Measurements from ENCODE around the gene HSD17B1. TPM values are rescaled to one million over a fixed set of nuclear protein-coding genes. Genes with fewer than 3 reads are reported as not detected.

The HSD17B1 gene
- total RNA-seq, 1 experiment from 2014 or later = 1.5 TPM

GRCh38 chr17:42517516-42517915 lies 35.2 kb upstream of the HSD17B1 start:
- Histone ChIP-seq H3K27ac (ENCODE audit: insufficient read length, low read depth, low read length) (no peak overlapping the region), H3T11ph (ENCODE audit: low read length) (no peak overlapping the region), H2BK15ac (ENCODE audit: low read depth, low read length) (no peak overlapping the region), H3K79me1 (ENCODE audit: insufficient read depth, low read depth, low read length, poor library complexity, severe bottlenecking) (no peaks in the 10 kb centered on the region), H2BK5ac (ENCODE audit: insufficient read length, low read length) (no peak overlapping the region), H2BK120ac (ENCODE audit: low read depth, low read length, poor library complexity, severe bottlenecking) (no peak overlapping the region), H2AFZ (ENCODE audit: low read length) (no peak overlapping the region), H3K23ac (ENCODE audit: insufficient read length, low read depth, low read length) (no peak overlapping the region), H2BK20ac (ENCODE audit: low read depth, low read length, poor library complexity, severe bottlenecking) (no peak overlapping the region), H2BK12ac (ENCODE audit: insufficient read length, low read depth, low read length) (no peak overlapping the region), H3K4ac (ENCODE audit: low read depth, low read length) (no peak overlapping the region), H3K14ac (ENCODE audit: insufficient read depth, low read length) (no peak overlapping the region), H3K9me3 (ENCODE audit: control insufficient read depth, low read depth, low read length) (no peaks in the 10 kb centered on the region), H4K8ac (replicated peaks; ENCODE audit: insufficient read length, low read depth, low read length) (no peak overlapping the region), H3K27me3 (ENCODE audit: insufficient read depth, low read length) (peaks cover 2% of the 10 kb centered on the region; the same call in 1 of the 2 replicates), H3K79me2 (ENCODE audit: insufficient read depth, low read length) (no peaks in the 10 kb centered on the region), H3K4me2 (ENCODE audit: insufficient read depth, insufficient read length, low read length) (no peak overlapping the region), H2AK5ac (ENCODE audit: insufficient read length, low read length) (no peak overlapping the region), H3K4me1 (ENCODE audit: insufficient read depth, low read length) (peaks cover 11% of the 10 kb centered on the region; the same call in 1 of the 2 replicates), H4K20me1 (ENCODE audit: control insufficient read depth, insufficient read depth, insufficient read length) (no peaks in the 10 kb centered on the region), H4K5ac (ENCODE audit: insufficient read length, low read depth, low read length) (no peak overlapping the region), H3K23me2 (ENCODE audit: insufficient read length, low read depth, low read length, poor library complexity, severe bottlenecking) (no peaks in the 10 kb centered on the region), H3K56ac (ENCODE audit: insufficient read length, low read depth, low read length) (no peak overlapping the region), H3K18ac (ENCODE audit: insufficient read length, low read depth, low read length) (no peak overlapping the region), H4K91ac (ENCODE audit: insufficient read length, low read depth, low read length) (no peak overlapping the region), H3K9ac (ENCODE audit: extremely low read depth, insufficient read length, low read length) (no peak overlapping the region)
- peak; percentile 97 for TF ChIP-seq CTCF (conservative IDR thresholded peaks at IDR 0.05)
- Mint-ChIP-seq H3K27me3 (ENCODE audit: low read depth) (peaks cover 8% of the 10 kb centered on the region), H3K36me3 (ENCODE audit: insufficient read depth in 1 of 3, low read depth in 3 of 3) (peaks cover 0 to 42% (median 31%) of the 10 kb centered on the region in 3 experiments; a peak in 4 of 7 replicates), H3K4me1 (peaks cover 25 to 40% of the 10 kb centered on the region in 2 experiments), H3K9me3 (no peaks in the 10 kb centered on the region), H3K4me3 (peak overlapping the region in 1 of 2 experiments; percentile 6; a peak in 1 of 5 replicates), H3K27ac (no peak overlapping the region)
- peak; percentile 86 for DNase-seq
- no CpG with 5 or more reads among the region's 9 CpGs for WGBS (ENCODE audit: extremely low coverage, insufficient read length, low lambda C conversion rate)
